ENCODE measurements around the gene CDH16. TPM values are rescaled to one million over a fixed set of nuclear protein-coding genes. Genes with fewer than 3 reads are reported as not detected.

CDH16 gene
- total RNA-seq, 1 donor from 2014 or later: 1.8 TPM

- H3K4me3 ChIP-seq (ENCODE audit: low read depth, low read length): no peak overlapping the region
- FAIRE-seq: no peak
- no peak for DNase-seq (ENCODE audit: low read depth)
- peaks cover 28% of the 10 kb centered on the region for H3K36me3 ChIP-seq (ENCODE audit: control insufficient read depth, insufficient read depth, low read length)
- H3K27me3 ChIP-seq (ENCODE audit: control insufficient read depth, insufficient read depth, low read length): no peaks in the 10 kb centered on the region
- TF ChIP-seq, protein P1, sequence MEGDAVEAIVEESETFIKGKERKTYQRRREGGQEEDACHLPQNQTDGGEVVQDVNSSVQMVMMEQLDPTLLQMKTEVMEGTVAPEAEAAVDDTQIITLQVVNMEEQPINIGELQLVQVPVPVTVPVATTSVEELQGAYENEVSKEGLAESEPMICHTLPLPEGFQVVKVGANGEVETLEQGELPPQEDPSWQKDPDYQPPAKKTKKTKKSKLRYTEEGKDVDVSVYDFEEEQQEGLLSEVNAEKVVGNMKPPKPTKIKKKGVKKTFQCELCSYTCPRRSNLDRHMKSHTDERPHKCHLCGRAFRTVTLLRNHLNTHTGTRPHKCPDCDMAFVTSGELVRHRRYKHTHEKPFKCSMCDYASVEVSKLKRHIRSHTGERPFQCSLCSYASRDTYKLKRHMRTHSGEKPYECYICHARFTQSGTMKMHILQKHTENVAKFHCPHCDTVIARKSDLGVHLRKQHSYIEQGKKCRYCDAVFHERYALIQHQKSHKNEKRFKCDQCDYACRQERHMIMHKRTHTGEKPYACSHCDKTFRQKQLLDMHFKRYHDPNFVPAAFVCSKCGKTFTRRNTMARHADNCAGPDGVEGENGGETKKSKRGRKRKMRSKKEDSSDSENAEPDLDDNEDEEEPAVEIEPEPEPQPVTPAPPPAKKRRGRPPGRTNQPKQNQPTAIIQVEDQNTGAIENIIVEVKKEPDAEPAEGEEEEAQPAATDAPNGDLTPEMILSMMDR (IDR thresholded peaks at IDR 0.05; ENCODE audit: insufficient read depth, low read length, severe bottlenecking): no peak
These were observed 25.4 kb upstream of the CDH16 start for GRCh38 chr16:66944054-66944441.

- TF ChIP-seq, protein P1 (IDR thresholded peaks at IDR 0.05; ENCODE audit: insufficient read depth, low read length, severe bottlenecking): no peak
- FAIRE-seq (no peak), DNase-seq (ENCODE audit: low read depth) (no peak)
- H3K27me3 ChIP-seq (ENCODE audit: control insufficient read depth, insufficient read depth, low read length): no peaks in the 10 kb centered on the region
- H3K36me3 ChIP-seq (ENCODE audit: control insufficient read depth, insufficient read depth, low read length): peaks cover 31% of the 10 kb centered on the region
- H3K4me3 ChIP-seq (ENCODE audit: low read depth, low read length): no peak overlapping the region
These were observed 24.9 kb upstream of the CDH16 start for GRCh38 chr16:66943426-66944053.

DNA sequence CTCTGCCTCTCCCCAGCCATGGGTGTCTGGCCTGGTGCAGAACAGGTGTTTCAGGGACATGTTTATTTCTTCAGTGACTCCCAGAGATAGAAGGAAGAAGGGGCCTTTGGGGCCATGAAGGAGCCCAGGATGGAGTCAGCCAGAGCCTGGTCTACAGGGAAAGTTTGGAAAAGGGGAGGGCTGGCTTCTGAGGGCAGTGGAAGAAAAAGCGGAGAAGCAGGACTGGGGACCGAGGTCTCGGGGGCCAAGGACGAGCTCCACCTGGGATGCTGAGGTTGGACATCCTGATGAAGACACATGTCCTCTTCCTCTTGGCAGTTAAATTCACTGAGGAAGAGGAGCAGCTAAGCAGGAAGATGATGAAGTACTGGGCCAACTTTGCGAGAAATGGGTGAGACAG lies 24.3 kb upstream of the CDH16 start:
- TF ChIP-seq, protein P1 (IDR thresholded peaks at IDR 0.05; ENCODE audit: insufficient read depth, low read length, severe bottlenecking): no peak
- no peaks in the 10 kb centered on the region for H3K27me3 ChIP-seq (ENCODE audit: control insufficient read depth, insufficient read depth, low read length)
- H3K36me3 ChIP-seq (ENCODE audit: control insufficient read depth, insufficient read depth, low read length): peaks cover 35% of the 10 kb centered on the region
- DNase-seq (ENCODE audit: low read depth) (no peak), FAIRE-seq (no peak)
- H3K4me3 ChIP-seq (ENCODE audit: low read depth, low read length): no peak overlapping the region

- Histone ChIP-seq H3K27me3 (ENCODE audit: control insufficient read depth, insufficient read depth, low read length) (no peaks in the 10 kb centered on the region), H3K4me3 (ENCODE audit: low read depth, low read length) (no peak overlapping the region), H3K36me3 (ENCODE audit: control insufficient read depth, insufficient read depth, low read length) (peaks cover 39% of the 10 kb centered on the region)
- TF ChIP-seq, protein P1 (IDR thresholded peaks at IDR 0.05; ENCODE audit: insufficient read depth, low read length, severe bottlenecking): no peak
- no peak for DNase-seq (ENCODE audit: low read depth)
- FAIRE-seq: no peak
These were observed 21.6 kb upstream of the CDH16 start for GRCh38 chr16:66940236-66940635.

DNA sequence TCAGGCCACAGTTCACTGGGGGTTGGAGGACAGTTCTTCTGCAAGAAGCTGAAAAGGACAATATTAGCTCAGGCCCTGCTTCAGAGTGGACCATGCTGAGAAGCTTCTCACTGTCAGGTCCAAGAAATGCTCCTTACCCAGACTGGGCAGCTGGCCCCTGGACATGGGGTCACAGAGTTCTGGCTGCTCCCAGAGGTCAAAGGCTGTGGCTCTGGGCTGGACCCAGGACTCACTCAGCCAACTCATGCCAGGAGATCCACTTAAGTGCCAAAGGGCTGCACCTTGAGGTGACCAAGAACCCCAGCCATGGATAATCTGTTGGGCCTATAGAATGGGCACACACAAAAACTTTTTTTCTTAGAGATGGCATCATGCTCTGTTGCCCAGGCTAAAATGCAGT lies 20.7 kb upstream of the CDH16 start:
- TF ChIP-seq, protein P1 (IDR thresholded peaks at IDR 0.05; ENCODE audit: insufficient read depth, low read length, severe bottlenecking): no peak
- Histone ChIP-seq H3K27me3 (ENCODE audit: control insufficient read depth, insufficient read depth, low read length) (no peaks in the 10 kb centered on the region), H3K4me3 (ENCODE audit: low read depth, low read length) (no peak overlapping the region), H3K36me3 (ENCODE audit: control insufficient read depth, insufficient read depth, low read length) (peaks cover 39% of the 10 kb centered on the region)
- no peak for FAIRE-seq
- no peak for DNase-seq (ENCODE audit: low read depth)

Measured in bronchial epithelial cell (primary cell).